Smooth muscle cell (in vitro differentiated cells): ENCODE measurements around the gene DCBLD1. TPM values are rescaled to one million over a fixed set of nuclear protein-coding genes. Genes with fewer than 3 reads are reported as not detected.

Source experiments
- DNase-seq: peaks from one replicate; lab custom pipeline; 2025; ENCODE audit not compliant: unreplicated experiment; lab: John Stamatoyannopoulos, UW
- H2AFZ ChIP-seq: fragments of 200-600 bp; sonication (generic); 2 replicates; pipeline ENCODE4 v1.6.0; 2016; ENCODE audit warnings: antibody characterized with exemption, low read depth, mild to moderate bottlenecking
- H3F3A ChIP-seq: fragments of 200-600 bp; sonication (generic); 2 replicates; pipeline ENCODE4 v1.6.0; 2017; ENCODE audit warnings: antibody characterized with exemption, low read depth
- H3K27ac ChIP-seq: fragments of 200-600 bp; sonication (generic); 2 replicates; pipeline ENCODE4 v1.5.1; 2016; ENCODE audit warnings: low read depth, mild to moderate bottlenecking
- H3K27me3 ChIP-seq: fragments of 200-600 bp; sonication (generic); 2 replicates; pipeline ENCODE4 v1.6.1; 2016; ENCODE audit warnings: low read depth, mild to moderate bottlenecking
- H3K36me3 ChIP-seq: fragments of 200-600 bp; sonication (generic); 2 replicates; pipeline ENCODE4 v1.5.1; 2016; ENCODE audit warnings: low read depth
- H3K4me1 ChIP-seq: fragments of 200-600 bp; sonication (generic); 2 replicates; pipeline ENCODE4 v1.5.1; 2016; ENCODE audit warnings: low read depth
- H3K4me2 ChIP-seq: fragments of 200-600 bp; sonication (generic); 2 replicates; pipeline ENCODE4 v1.6.0; 2016; ENCODE audit warnings: mild to moderate bottlenecking
- H3K4me3 ChIP-seq: fragments of 200-600 bp; sonication (generic); 2 replicates; pipeline ENCODE4 v1.5.1; 2016; ENCODE audit warnings: mild to moderate bottlenecking
- H3K79me2 ChIP-seq: fragments of 200-600 bp; sonication (generic); 2 replicates; pipeline ENCODE4 v1.6.0; 2016; ENCODE audit warnings: low read depth, mild to moderate bottlenecking
- H3K9ac ChIP-seq: fragments of 200-600 bp; sonication (generic); 2 replicates; pipeline ENCODE4 v1.6.0; 2016; ENCODE audit warnings: low read depth
- H3K9me3 ChIP-seq: fragments of 200-600 bp; sonication (generic); replicated peaks from 2 replicates; pipeline ENCODE4 v1.5.1; 2016; ENCODE audit warnings: low read depth
- H4K20me1 ChIP-seq: fragments of 200-600 bp; sonication (generic); 2 replicates; pipeline ENCODE4 v1.6.0; 2016; ENCODE audit warnings: low read depth
- CTCF ChIP-seq: fragments of 200-600 bp; sonication (generic); IDR thresholded peaks from 2 replicates; pipeline ENCODE4 v1.5.1; 2017; ENCODE audit warnings: borderline replicate concordance, mild to moderate bottlenecking, antibody characterized with exemption; ENCODE audit not compliant: insufficient read depth, poor library complexity, severe bottlenecking
- WGBS: methylation state at CpG from one replicate; pipeline ENCODE4 v1.1.7; 2016; ENCODE audit warnings: low lambda C conversion rate; 5-methylcytosine and 5-hydroxymethylcytosine counted together
- polyA plus RNA-seq: library from polyadenylated mRNA; unstranded; fragments of >200 nt; fragmentation: Nextera tagmentation; extraction: Ambion mirVana; gene quantifications from 2 replicates; pipeline ENCODE4 v1.2.1, GENCODE V29; 2016
- total RNA-seq: library from RNA; depleted of rRNA; stranded (reverse); fragments of >200 nt; gene quantifications from 2 replicates; pipeline ENCODE4 v1.2.3, GENCODE V29; 2014

DCBLD1 gene
- total and polyA plus RNA-seq, 2 experiments from 2014 or later, result 44.6 to 82.1 TPM

DNA sequence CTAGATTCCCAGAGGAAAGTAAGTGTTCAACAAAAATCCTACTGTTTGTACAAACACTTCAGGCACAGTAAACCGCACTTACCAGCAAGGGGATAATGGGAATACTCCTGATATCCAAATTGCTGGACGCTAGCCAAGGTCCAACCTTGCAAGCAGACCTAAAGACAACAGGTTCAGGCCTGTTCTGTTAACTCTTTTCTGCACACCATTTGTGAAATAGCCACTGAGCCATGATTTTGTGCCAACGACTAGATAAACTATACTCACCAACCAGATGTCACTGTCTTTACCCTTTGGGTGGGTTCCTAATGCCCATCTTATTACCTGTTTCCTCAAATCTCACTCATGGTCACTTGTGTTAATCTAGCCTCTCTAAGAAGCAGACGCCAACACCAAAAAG lies 76.3 kb downstream of the DCBLD1 start:
- no peak overlapping the region for H3K4me2 ChIP-seq
- H2AFZ ChIP-seq, result no peak overlapping the region
- H3K9me3 ChIP-seq, result no peaks in the 10 kb centered on the region
- H3F3A ChIP-seq, result no peaks in the 10 kb centered on the region
- TF ChIP-seq CTCF, result no peak
- no peaks in the 10 kb centered on the region for H3K27me3 ChIP-seq
- WGBS, result 92% methylated on average over 4 of the region's 4 CpGs
- no peaks in the 10 kb centered on the region for H4K20me1 ChIP-seq
- DNase-seq, result no peak
- H3K36me3 ChIP-seq, result no peaks in the 10 kb centered on the region
- H3K27ac ChIP-seq, result no peak overlapping the region
- H3K9ac ChIP-seq, result no peak overlapping the region
- no peaks in the 10 kb centered on the region for H3K79me2 ChIP-seq
- H3K4me1 ChIP-seq, result peaks cover 8% of the 10 kb centered on the region
- no peak overlapping the region for H3K4me3 ChIP-seq

DNA sequence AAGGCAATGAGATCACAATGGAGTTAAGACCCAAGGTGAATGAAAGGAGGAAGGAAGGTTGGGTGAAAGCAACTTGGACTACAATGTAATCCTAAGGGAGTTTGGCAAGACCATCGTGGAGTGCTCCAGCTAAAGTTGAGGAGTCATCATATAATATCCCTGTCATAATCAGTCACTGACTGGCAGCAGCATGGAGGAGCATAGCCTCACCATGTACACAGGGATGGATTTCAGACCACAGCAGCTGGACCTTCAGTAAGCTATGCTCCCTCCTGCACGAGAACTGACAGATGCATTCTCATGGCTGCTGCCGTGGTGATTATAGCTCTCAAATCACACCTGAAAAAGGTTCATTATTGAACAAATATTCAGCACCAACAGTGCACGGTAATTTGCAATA lies 76.8 kb downstream of the DCBLD1 start:
- Histone ChIP-seq H3K79me2 (no peaks in the 10 kb centered on the region), H3K36me3 (no peaks in the 10 kb centered on the region), H3K27ac (no peak overlapping the region), H3K4me3 (no peak overlapping the region), H3K27me3 (no peaks in the 10 kb centered on the region), H3K9me3 (no peaks in the 10 kb centered on the region), H2AFZ (no peak overlapping the region), H4K20me1 (no peaks in the 10 kb centered on the region), H3K4me2 (no peak overlapping the region), H3K9ac (no peak overlapping the region), H3F3A (no peaks in the 10 kb centered on the region), H3K4me1 (peaks cover 6% of the 10 kb centered on the region)
- TF ChIP-seq CTCF, result no peak
- 87% methylated on average over 4 of the region's 4 CpGs for WGBS
- DNase-seq, result no peak

- Histone ChIP-seq H3K9me3 (no peaks in the 10 kb centered on the region), H3K36me3 (peaks cover 12% of the 10 kb centered on the region), H3K4me1 (no peaks in the 10 kb centered on the region), H3K9ac (no peak overlapping the region), H3K27me3 (no peaks in the 10 kb centered on the region), H2AFZ (no peak overlapping the region), H3K4me3 (no peak overlapping the region), H3F3A (no peaks in the 10 kb centered on the region), H3K27ac (peak overlapping the region; percentile 22), H4K20me1 (no peaks in the 10 kb centered on the region), H3K79me2 (no peaks in the 10 kb centered on the region), H3K4me2 (peak overlapping the region; percentile 29)
- DNase-seq, result no peak
- WGBS, result 49% methylated on average over 3 of the region's 3 CpGs
- no peak for TF ChIP-seq CTCF
These were observed 78.7 kb downstream of the DCBLD1 start for GRCh38 chr6:117561128-117561527.

- Histone ChIP-seq H2AFZ (no peak overlapping the region), H3K9ac (no peak overlapping the region), H4K20me1 (no peaks in the 10 kb centered on the region), H3K4me1 (no peaks in the 10 kb centered on the region), H3K4me3 (no peak overlapping the region), H3K36me3 (peaks cover 30% of the 10 kb centered on the region), H3K27me3 (no peaks in the 10 kb centered on the region), H3K27ac (no peak overlapping the region), H3K9me3 (no peaks in the 10 kb centered on the region), H3K4me2 (no peak overlapping the region), H3K79me2 (peaks cover 5% of the 10 kb centered on the region), H3F3A (no peaks in the 10 kb centered on the region)
- WGBS, result 89% methylated on average over 1 of the region's 1 CpG
- no peak for TF ChIP-seq CTCF
- no peak for DNase-seq
These were observed 82.2 kb downstream of the DCBLD1 start for GRCh38 chr6:117564681-117565080.
